ENCODE measurements around the gene MTSS2. TPM values are rescaled to one million over a fixed set of nuclear protein-coding genes. Genes with fewer than 3 reads are reported as not detected.
A peak's percentile ranks its signal among the peaks of the same experiment; 100 is the strongest.

MTSS2 gene
- total and polyA plus RNA-seq, 7 experiments from 2014 or later = 1.4 to 16.7 (median 11.5) TPM; not detected in 2

- Histone ChIP-seq H3K4me3 (ENCODE audit: low read length) (no peak overlapping the region), H3K27ac (ENCODE audit: low read depth, low read length) (no peak overlapping the region), H3K9me3 (ENCODE audit: control insufficient read depth in 2 of 3, low read length in 3 of 3) (no peaks in the 10 kb centered on the region), H3K36me3 (ENCODE audit: control insufficient read depth in 2 of 3, insufficient read depth in 3 of 3, low read length in 3 of 3) (peaks cover 5 to 34% (median 6%) of the 10 kb centered on the region in 3 experiments), H3K27me3 (ENCODE audit: control insufficient read depth in 2 of 2, insufficient read depth in 2 of 2, low read length in 2 of 2) (no peaks in the 10 kb centered on the region), H3K4me1 (ENCODE audit: control insufficient read depth in 2 of 2, insufficient read depth in 2 of 2, low read length in 2 of 2) (no peaks in the 10 kb centered on the region)
- Mint-ChIP-seq H3K36me3 (peaks cover 1 to 21% (median 14%) of the 10 kb centered on the region in 5 donors), H3K4me1 (peaks cover 0 to 5% (median 0%) of the 10 kb centered on the region in 7 donors), H3K9me3 (no peaks in the 10 kb centered on the region), H3K4me3 (no peak overlapping the region), H3K27ac (peak overlapping the region in 1 of 9 donors; percentile 30), H3K27me3 (no peaks in the 10 kb centered on the region)
- CTCF ChIA-PET = no interaction called here
- no peak for DNase-seq
- POLR2A ChIA-PET = interaction anchor here (0.7 to 1.0 kb wide), 2 partner anchors 13 to 183 kb away, joined by 3 to 4 read pairs; no protein-coding TSS in a partner anchor
- intact Hi-C loops (cut with micrococcal nuclease) = no loop called here
- no peak for ATAC-seq
Observed at GRCh38 chr16:70715055-70715858, 29.4 kb upstream of the MTSS2 start.

- H3K4me1 Mint-ChIP-seq = peaks cover 0 to 5% (median 0%) of the 10 kb centered on the region in 7 donors
- CTCF ChIA-PET = no interaction called here
- H3K27ac ChIP-seq (ENCODE audit: low read depth, low read length) = no peak overlapping the region
- no peaks in the 10 kb centered on the region for H3K4me1 ChIP-seq (ENCODE audit: control insufficient read depth in 2 of 2, insufficient read depth in 2 of 2, low read length in 2 of 2)
- no peak overlapping the region for H3K4me3 ChIP-seq (ENCODE audit: low read length)
- no peaks in the 10 kb centered on the region for H3K27me3 Mint-ChIP-seq
- no peaks in the 10 kb centered on the region for H3K9me3 ChIP-seq (ENCODE audit: control insufficient read depth in 2 of 3, low read length in 3 of 3)
- H3K36me3 ChIP-seq (ENCODE audit: control insufficient read depth in 2 of 3, insufficient read depth in 3 of 3, low read length in 3 of 3) = peaks cover 0 to 27% (median 5%) of the 10 kb centered on the region in 3 experiments
- peak overlapping the region in 2 of 9 donors; percentile 20 to 28 for H3K27ac Mint-ChIP-seq
- no peak for ATAC-seq
- no peak for DNase-seq
- H3K4me3 Mint-ChIP-seq = no peak overlapping the region
- no peaks in the 10 kb centered on the region for H3K9me3 Mint-ChIP-seq
- POLR2A ChIA-PET = interaction anchor here (0.7 to 1.0 kb wide), 2 partner anchors 13 to 183 kb away, joined by 3 to 4 read pairs; no protein-coding TSS in a partner anchor
- no peaks in the 10 kb centered on the region for H3K27me3 ChIP-seq (ENCODE audit: control insufficient read depth in 2 of 2, insufficient read depth in 2 of 2, low read length in 2 of 2)
- intact Hi-C loops (cut with micrococcal nuclease) = no loop called here
- peaks cover 0 to 15% (median 10%) of the 10 kb centered on the region in 5 donors for H3K36me3 Mint-ChIP-seq
Observed at GRCh38 chr16:70714581-70715054, 28.8 kb upstream of the MTSS2 start.

- Histone ChIP-seq H3K4me1 (ENCODE audit: control insufficient read depth in 2 of 2, insufficient read depth in 2 of 2, low read length in 2 of 2) (no peaks in the 10 kb centered on the region), H3K36me3 (ENCODE audit: control insufficient read depth in 2 of 3, insufficient read depth in 3 of 3, low read length in 3 of 3) (peaks cover 0 to 26% (median 0%) of the 10 kb centered on the region in 3 experiments), H3K27me3 (ENCODE audit: control insufficient read depth in 2 of 2, insufficient read depth in 2 of 2, low read length in 2 of 2) (no peaks in the 10 kb centered on the region), H3K27ac (ENCODE audit: low read depth, low read length) (no peak overlapping the region), H3K4me3 (ENCODE audit: low read length) (no peak overlapping the region), H3K9me3 (ENCODE audit: control insufficient read depth in 2 of 3, low read length in 3 of 3) (no peaks in the 10 kb centered on the region)
- CTCF ChIA-PET = no interaction called here
- no peaks in the 10 kb centered on the region for H3K27me3 Mint-ChIP-seq
- no peaks in the 10 kb centered on the region for H3K9me3 Mint-ChIP-seq
- DNase-seq = no peak
- H3K27ac Mint-ChIP-seq = peak overlapping the region in 1 of 9 donors; percentile 46
- no peak for ATAC-seq
- H3K4me3 Mint-ChIP-seq = no peak overlapping the region
- POLR2A ChIA-PET = interaction anchor here (1.0 kb wide), 1 partner anchor 14 kb away, joined by 4 read pairs; no protein-coding TSS in a partner anchor
- peaks cover 0 to 8% (median 4%) of the 10 kb centered on the region in 5 donors for H3K36me3 Mint-ChIP-seq
- peaks cover 0 to 5% (median 0%) of the 10 kb centered on the region in 7 donors for H3K4me1 Mint-ChIP-seq
- intact Hi-C loops (cut with micrococcal nuclease) = no loop called here
Observed at GRCh38 chr16:70713824-70714223, 28.0 kb upstream of the MTSS2 start.

DNA sequence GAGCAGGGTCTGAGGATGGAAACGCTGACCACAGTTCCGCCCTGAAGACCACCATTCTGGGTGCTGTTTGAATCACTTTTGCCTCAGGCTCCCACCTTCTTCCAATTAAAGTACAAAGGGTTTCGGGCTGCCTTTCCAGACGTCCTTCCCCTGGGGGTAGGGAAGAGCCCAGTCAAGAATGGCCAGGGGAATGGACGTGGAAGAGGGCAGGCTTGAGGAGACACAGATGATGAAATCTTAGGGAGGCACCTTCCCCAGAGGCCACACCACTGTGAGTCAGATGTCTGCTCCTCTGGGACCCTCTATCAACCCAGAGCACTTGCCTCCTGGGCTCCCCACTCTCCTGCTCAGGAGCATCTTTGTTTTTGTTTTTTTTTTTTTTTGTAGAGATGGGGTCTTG lies 27.5 kb upstream of the MTSS2 start:
- POLR2A ChIA-PET = no interaction called here
- no peaks in the 10 kb centered on the region for H3K27me3 ChIP-seq (ENCODE audit: control insufficient read depth in 2 of 2, insufficient read depth in 2 of 2, low read length in 2 of 2)
- H3K4me1 ChIP-seq (ENCODE audit: control insufficient read depth in 2 of 2, insufficient read depth in 2 of 2, low read length in 2 of 2) = no peaks in the 10 kb centered on the region
- ATAC-seq (no peak), DNase-seq (no peak)
- no peak overlapping the region for H3K4me3 ChIP-seq (ENCODE audit: low read length)
- H3K27ac ChIP-seq (ENCODE audit: low read depth, low read length) = no peak overlapping the region
- H3K9me3 Mint-ChIP-seq = no peaks in the 10 kb centered on the region
- CTCF ChIA-PET = no interaction called here
- no peaks in the 10 kb centered on the region for H3K27me3 Mint-ChIP-seq
- H3K36me3 Mint-ChIP-seq = peaks cover 0 to 11% (median 4%) of the 10 kb centered on the region in 5 donors
- no peak overlapping the region for H3K27ac Mint-ChIP-seq
- H3K36me3 ChIP-seq (ENCODE audit: control insufficient read depth in 2 of 3, insufficient read depth in 3 of 3, low read length in 3 of 3) = peaks cover 0 to 31% (median 0%) of the 10 kb centered on the region in 3 experiments
- peaks cover 0 to 5% (median 0%) of the 10 kb centered on the region in 7 donors for H3K4me1 Mint-ChIP-seq
- H3K9me3 ChIP-seq (ENCODE audit: control insufficient read depth in 2 of 3, low read length in 3 of 3) = no peaks in the 10 kb centered on the region
- no peak overlapping the region for H3K4me3 Mint-ChIP-seq
- intact Hi-C loops (cut with micrococcal nuclease) = no loop called here

DNA sequence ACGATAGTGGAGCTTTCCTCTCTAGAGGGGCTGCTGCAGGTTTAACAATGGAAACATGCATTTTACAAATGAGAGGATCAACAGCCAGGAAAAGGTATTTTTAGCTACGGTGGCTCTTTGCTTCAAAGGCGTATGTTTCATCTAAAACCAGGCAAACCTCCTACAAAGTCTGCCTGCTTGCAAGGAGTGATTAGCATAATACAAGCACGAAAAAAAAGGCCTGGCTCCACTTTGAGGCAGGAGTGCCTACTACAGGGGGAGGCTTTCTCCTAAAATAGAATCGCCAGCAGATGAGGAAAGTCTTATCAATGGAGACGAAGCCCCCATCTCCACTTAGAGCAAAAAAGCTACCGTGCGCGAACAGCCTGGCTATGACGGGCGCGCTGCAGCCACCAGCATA lies 27.1 kb upstream of the MTSS2 start:
- intact Hi-C loops (cut with micrococcal nuclease) = no loop called here
- no peaks in the 10 kb centered on the region for H3K9me3 Mint-ChIP-seq
- H3K4me1 ChIP-seq (ENCODE audit: control insufficient read depth in 2 of 2, insufficient read depth in 2 of 2, low read length in 2 of 2) = no peaks in the 10 kb centered on the region
- H3K27ac ChIP-seq (ENCODE audit: low read depth, low read length) = no peak overlapping the region
- H3K9me3 ChIP-seq (ENCODE audit: control insufficient read depth in 2 of 3, low read length in 3 of 3) = no peaks in the 10 kb centered on the region
- CTCF ChIA-PET = no interaction called here
- ATAC-seq (no peak), DNase-seq (no peak)
- peaks cover 0 to 5% (median 0%) of the 10 kb centered on the region in 7 donors for H3K4me1 Mint-ChIP-seq
- no peaks in the 10 kb centered on the region for H3K27me3 Mint-ChIP-seq
- H3K4me3 Mint-ChIP-seq = no peak overlapping the region
- peaks cover 0 to 33% (median 0%) of the 10 kb centered on the region in 3 experiments for H3K36me3 ChIP-seq (ENCODE audit: control insufficient read depth in 2 of 3, insufficient read depth in 3 of 3, low read length in 3 of 3)
- peaks cover 0 to 15% (median 4%) of the 10 kb centered on the region in 5 donors for H3K36me3 Mint-ChIP-seq
- no peak overlapping the region for H3K4me3 ChIP-seq (ENCODE audit: low read length)
- no peak overlapping the region for H3K27ac Mint-ChIP-seq
- POLR2A ChIA-PET = no interaction called here
- H3K27me3 ChIP-seq (ENCODE audit: control insufficient read depth in 2 of 2, insufficient read depth in 2 of 2, low read length in 2 of 2) = no peaks in the 10 kb centered on the region

DNA sequence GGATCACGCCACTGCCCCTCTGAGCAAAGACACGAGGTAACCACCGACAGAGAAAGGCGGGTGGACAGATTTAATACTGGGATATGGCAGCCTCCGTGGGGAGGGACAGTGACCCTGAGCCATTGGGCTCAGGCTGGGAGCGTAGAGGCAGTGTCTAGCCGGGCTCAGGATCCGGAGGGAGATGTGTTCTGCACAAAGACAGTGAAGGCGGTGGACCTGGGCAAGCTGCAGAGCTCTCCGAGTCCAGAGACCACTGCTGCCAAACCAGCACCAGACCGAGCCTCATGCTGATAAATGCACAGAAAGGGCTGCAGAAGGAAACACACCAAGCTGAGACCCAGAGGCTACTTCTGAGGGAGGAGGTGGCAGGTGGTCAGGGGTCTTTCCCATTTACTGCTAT lies 26.5 kb upstream of the MTSS2 start:
- no peak overlapping the region for H3K4me3 ChIP-seq (ENCODE audit: low read length)
- H3K27me3 Mint-ChIP-seq = no peaks in the 10 kb centered on the region
- H3K36me3 Mint-ChIP-seq = peaks cover 0 to 15% (median 4%) of the 10 kb centered on the region in 5 donors
- no peaks in the 10 kb centered on the region for H3K27me3 ChIP-seq (ENCODE audit: control insufficient read depth in 2 of 2, insufficient read depth in 2 of 2, low read length in 2 of 2)
- peak overlapping the region in 1 of 9 donors; percentile 34 for H3K27ac Mint-ChIP-seq
- H3K4me1 ChIP-seq (ENCODE audit: control insufficient read depth in 2 of 2, insufficient read depth in 2 of 2, low read length in 2 of 2) = no peaks in the 10 kb centered on the region
- no peaks in the 10 kb centered on the region for H3K9me3 Mint-ChIP-seq
- ChIA-PET POLR2A (no interaction called here), CTCF (no interaction called here)
- DNase-seq (no peak), ATAC-seq (no peak)
- H3K36me3 ChIP-seq (ENCODE audit: control insufficient read depth in 2 of 3, insufficient read depth in 3 of 3, low read length in 3 of 3) = peaks cover 0 to 28% (median 0%) of the 10 kb centered on the region in 3 experiments
- H3K4me1 Mint-ChIP-seq = peaks cover 0 to 5% (median 0%) of the 10 kb centered on the region in 7 donors
- no peak overlapping the region for H3K27ac ChIP-seq (ENCODE audit: low read depth, low read length)
- intact Hi-C loops (cut with micrococcal nuclease) = no loop called here
- H3K4me3 Mint-ChIP-seq = no peak overlapping the region
- H3K9me3 ChIP-seq (ENCODE audit: control insufficient read depth in 2 of 3, low read length in 3 of 3) = no peaks in the 10 kb centered on the region
